GM10248 (cell line): ENCODE measurements around the gene GMEB1.
A peak's percentile ranks its signal among the peaks of the same experiment; 100 is the strongest.

Source experiments
- CTCF ChIA-PET: fragments of 300-600 bp; sonication (Branson Sonifier 250); formaldehyde crosslinking; extraction: SDS; loops from one replicate; lab custom pipeline; 2021; ENCODE audit warnings: antibody characterized with exemption; lab: Yijun Ruan, JAX
- POLR2A ChIA-PET: fragments of 350-650 bp; sonication (Branson Sonifier 250); formaldehyde crosslinking; extraction: SDS; loops from one replicate; lab custom pipeline; 2020; ENCODE audit warnings: antibody characterized with exemption; lab: Yijun Ruan, JAX
- DNase-seq: peaks from one replicate; pipeline ENCODE4 v3.0.0; 2012; ENCODE audit errors: extremely low spot score
- TF ChIP-seq, protein P1 (sequence below): IDR thresholded peaks from 2 replicates; pipeline ENCODE4 v1.5.1; 2012; ENCODE audit warnings: mild to moderate bottlenecking, low read depth; ENCODE audit errors: extremely low read depth, missing control alignments, control extremely low read depth

GMEB1 gene

GRCh38 chr1:28735961-28736449 lies 67.4 kb downstream of the GMEB1 start:
- ChIA-PET CTCF (interaction anchor here (0.7 to 2.3 kb wide), 24 partner anchors 10 to 482 kb away, joined by 3 to 44 read pairs (median 4); partner anchors contain the start of gene GMEB1), POLR2A (interaction anchor here (1.0 to 1.4 kb wide), 5 partner anchors 11 to 154 kb away, joined by 3 to 15 read pairs (median 4); partner anchors contain the start of genes RNU11 and TAF12)
- TF ChIP-seq, protein P1, sequence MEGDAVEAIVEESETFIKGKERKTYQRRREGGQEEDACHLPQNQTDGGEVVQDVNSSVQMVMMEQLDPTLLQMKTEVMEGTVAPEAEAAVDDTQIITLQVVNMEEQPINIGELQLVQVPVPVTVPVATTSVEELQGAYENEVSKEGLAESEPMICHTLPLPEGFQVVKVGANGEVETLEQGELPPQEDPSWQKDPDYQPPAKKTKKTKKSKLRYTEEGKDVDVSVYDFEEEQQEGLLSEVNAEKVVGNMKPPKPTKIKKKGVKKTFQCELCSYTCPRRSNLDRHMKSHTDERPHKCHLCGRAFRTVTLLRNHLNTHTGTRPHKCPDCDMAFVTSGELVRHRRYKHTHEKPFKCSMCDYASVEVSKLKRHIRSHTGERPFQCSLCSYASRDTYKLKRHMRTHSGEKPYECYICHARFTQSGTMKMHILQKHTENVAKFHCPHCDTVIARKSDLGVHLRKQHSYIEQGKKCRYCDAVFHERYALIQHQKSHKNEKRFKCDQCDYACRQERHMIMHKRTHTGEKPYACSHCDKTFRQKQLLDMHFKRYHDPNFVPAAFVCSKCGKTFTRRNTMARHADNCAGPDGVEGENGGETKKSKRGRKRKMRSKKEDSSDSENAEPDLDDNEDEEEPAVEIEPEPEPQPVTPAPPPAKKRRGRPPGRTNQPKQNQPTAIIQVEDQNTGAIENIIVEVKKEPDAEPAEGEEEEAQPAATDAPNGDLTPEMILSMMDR = no peak
- DNase-seq = no peak

- TF ChIP-seq, protein P1 = peak; percentile 92
- peak; percentile 96 for DNase-seq
- ChIA-PET CTCF (interaction anchor here (0.6 to 2.3 kb wide), 35 partner anchors 9 to 481 kb away, joined by 3 to 44 read pairs (median 4); partner anchors contain the start of genes GMEB1, RNU11 and TAF12), POLR2A (interaction anchor here (0.5 to 1.4 kb wide), 8 partner anchors 10 to 231 kb away, joined by 3 to 15 read pairs (median 4); partner anchors contain the start of genes RNU11 and TAF12)
Observed at GRCh38 chr1:28736450-28737306, 68.1 kb downstream of the GMEB1 start, which contains the start of gene YTHDF2. Gene YTHDF2, plus strand, starts transcription at chr1:28736940. Its CDS starts 181 bp downstream, at chr1:28737121.

DNA sequence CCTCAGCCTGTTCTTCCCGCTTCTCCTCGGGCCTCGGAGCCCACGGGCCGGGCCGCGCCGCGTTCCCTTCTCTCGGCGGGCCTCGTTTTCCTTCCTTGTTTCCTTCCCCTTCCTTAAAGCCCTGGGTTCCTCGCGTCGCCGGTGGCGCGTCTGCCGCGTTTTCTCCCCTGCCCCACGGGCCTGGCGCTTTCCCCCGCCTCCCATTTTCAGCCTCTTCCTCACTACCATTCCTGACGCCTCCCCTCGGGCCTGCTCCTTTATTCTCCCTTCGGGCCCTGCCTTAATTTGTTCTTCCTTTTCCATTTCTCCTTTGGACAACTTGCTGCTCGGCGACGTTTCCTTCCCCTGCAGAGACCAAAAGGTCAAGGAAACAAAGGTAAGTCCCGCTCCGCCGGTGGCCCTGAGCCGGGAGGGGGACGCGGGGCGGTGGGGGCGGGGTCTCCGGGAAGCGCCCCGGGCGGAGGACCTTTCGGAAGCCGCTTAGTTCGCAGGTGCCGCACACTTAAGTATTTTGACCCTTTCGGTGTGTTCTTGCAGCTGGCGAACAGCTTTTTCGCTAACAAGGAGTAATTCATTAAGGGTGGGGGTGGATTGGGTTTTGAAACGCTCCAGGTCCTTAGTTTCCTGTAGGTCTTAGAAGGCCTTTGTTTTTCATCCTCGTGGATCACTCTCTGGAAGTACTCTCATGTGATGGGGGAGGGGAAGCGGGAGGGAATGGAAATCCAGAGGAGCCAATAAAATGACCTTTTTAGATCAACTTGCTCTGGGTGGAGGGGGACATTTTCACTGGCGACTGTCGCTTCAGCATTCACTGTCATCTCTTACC lies 68.9 kb downstream of the GMEB1 start:
- CTCF ChIA-PET = interaction anchor here (0.6 to 2.3 kb wide), 30 partner anchors 8 to 460 kb away, joined by 3 to 44 read pairs (median 4); partner anchors contain the start of genes GMEB1, RNU11 and TAF12

GRCh38 chr1:28740118-28740517 lies 71.5 kb downstream of the GMEB1 start:
- POLR2A ChIA-PET = no interaction called here
- TF ChIP-seq, protein P1 = no peak
- no peak for DNase-seq
- CTCF ChIA-PET = interaction anchor here (1.0 to 1.5 kb wide), 2 partner anchors 13 to 35 kb away, joined by 3 read pairs; no protein-coding TSS in a partner anchor

More for the DNA sequence above, 68.9 kb downstream of the GMEB1 start:
- peak; percentile 68 for DNase-seq
- POLR2A ChIA-PET = interaction anchor here (0.5 to 1.4 kb wide), 7 partner anchors 18 to 232 kb away, joined by 3 to 15 read pairs (median 4); partner anchors contain the start of genes RNU11 and TAF12
- TF ChIP-seq, protein P1 = no peak

- CTCF ChIA-PET = interaction anchor here (2.1 to 3.4 kb wide), 2 partner anchors 8 to 11 kb away, joined by 6 to 23 read pairs; partner anchors contain the start of gene YTHDF2
- TF ChIP-seq, protein P1 = no peak
- no peak for DNase-seq
- POLR2A ChIA-PET = no interaction called here
Observed at GRCh38 chr1:28744184-28744583, 75.6 kb downstream of the GMEB1 start.
